Retinal pigment epithelial cell (primary cell): ENCODE data around the gene REPS1.
"Not testable (repeated sequence)": the region's sequence is repeated elsewhere in the genome, so short reads cannot be mapped to it uniquely, and the experiment has no call there.

ENCODE experiments used
- DNase-seq: peaks from one replicate; pipeline ENCODE4 v3.0.0-alpha.2; 2010; ENCODE audit warnings: low read depth
- H3K4me3 ChIP-seq: 2 replicates; pipeline ENCODE4 v1.5.1; 2011; ENCODE audit warnings: mild to moderate bottlenecking, low read length, control low read depth, moderate library complexity
- TF ChIP-seq, protein P1 (sequence below): conservative IDR thresholded peaks from 2 replicates; pipeline ENCODE4 v1.5.1; 2011; ENCODE audit warnings: low read depth, low read length, control low read depth, inconsistent platforms

The REPS1 gene

GRCh38 chr6:139028215-139028657, 40.2 kb upstream of the REPS1 start:
- TF ChIP-seq, protein P1, sequence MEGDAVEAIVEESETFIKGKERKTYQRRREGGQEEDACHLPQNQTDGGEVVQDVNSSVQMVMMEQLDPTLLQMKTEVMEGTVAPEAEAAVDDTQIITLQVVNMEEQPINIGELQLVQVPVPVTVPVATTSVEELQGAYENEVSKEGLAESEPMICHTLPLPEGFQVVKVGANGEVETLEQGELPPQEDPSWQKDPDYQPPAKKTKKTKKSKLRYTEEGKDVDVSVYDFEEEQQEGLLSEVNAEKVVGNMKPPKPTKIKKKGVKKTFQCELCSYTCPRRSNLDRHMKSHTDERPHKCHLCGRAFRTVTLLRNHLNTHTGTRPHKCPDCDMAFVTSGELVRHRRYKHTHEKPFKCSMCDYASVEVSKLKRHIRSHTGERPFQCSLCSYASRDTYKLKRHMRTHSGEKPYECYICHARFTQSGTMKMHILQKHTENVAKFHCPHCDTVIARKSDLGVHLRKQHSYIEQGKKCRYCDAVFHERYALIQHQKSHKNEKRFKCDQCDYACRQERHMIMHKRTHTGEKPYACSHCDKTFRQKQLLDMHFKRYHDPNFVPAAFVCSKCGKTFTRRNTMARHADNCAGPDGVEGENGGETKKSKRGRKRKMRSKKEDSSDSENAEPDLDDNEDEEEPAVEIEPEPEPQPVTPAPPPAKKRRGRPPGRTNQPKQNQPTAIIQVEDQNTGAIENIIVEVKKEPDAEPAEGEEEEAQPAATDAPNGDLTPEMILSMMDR, result no peak
- peak overlapping the region; percentile 89 for H3K4me3 ChIP-seq
- no peak for DNase-seq

DNA sequence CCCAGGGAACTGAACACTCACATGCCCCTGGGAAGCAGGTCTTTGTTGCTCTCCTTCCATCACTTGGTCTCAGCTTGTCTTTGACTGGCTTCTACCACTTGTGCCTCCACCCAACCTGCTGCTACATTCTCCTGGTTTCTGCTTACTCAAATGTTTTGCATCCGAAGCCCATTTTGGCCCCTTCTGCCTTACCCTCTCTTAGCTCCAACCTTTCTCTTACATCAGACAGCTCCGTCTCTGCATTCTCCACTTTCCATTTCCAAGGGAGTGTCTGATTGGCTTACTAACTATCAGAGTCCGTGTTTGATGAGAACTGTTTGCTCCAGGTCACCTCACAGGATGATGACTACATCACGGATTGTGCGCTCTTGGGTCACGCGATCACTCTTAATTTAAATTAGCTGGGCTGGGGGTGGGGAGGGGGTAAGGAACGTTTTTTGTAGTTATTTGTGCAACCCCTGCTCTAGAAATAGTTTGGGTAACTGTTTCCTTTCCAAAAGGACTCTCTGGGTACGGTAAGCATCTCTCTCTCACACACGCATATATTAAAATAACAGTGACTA, 39.6 kb upstream of the REPS1 start:
- DNase-seq, result no peak
- TF ChIP-seq, protein P1, result no peak
- H3K4me3 ChIP-seq, result peak overlapping the region; percentile 89

DNA sequence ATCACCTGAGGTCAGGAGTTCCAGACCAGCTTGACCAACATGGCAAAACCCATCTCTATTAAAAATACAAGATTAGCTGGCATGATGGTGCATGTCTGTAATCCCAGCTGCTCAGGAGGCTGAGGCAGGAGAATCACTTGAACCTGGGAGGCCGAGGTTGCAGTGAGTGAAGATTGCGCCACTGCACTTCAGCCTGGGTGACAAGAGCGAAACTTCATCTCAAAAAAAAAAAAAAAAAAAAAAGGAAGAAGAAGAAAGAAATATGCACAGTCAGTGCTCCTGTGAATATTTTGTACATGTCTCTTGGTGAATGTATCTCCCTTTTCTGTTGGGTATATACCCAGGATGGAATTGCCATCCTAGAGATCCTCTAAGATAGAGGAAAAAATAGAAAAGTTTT, 37.4 kb upstream of the REPS1 start:
- not testable (repeated sequence) for DNase-seq, H3K4me3 ChIP-seq

DNA sequence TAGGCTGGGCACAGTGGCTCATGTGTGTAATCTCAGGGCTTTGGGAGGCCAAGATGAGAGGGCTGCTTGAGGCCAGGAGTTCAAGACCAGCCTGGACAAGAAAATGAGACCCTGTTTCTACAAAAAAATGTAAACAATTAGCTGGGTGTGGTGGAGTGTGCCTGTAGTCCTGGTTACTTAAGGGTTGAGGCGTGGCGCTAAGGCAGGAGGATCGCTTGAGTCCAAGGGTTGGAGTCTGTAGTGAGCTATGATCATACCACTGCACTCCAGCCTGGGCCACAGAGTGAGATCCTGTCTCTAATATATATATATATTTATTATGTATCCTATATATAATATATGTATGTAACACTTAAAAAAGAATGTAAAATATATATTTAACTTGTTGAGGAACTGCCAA, 32.6 kb upstream of the REPS1 start:
- no peak for DNase-seq
- TF ChIP-seq, protein P1, result no peak
- no peak overlapping the region for H3K4me3 ChIP-seq

DNA sequence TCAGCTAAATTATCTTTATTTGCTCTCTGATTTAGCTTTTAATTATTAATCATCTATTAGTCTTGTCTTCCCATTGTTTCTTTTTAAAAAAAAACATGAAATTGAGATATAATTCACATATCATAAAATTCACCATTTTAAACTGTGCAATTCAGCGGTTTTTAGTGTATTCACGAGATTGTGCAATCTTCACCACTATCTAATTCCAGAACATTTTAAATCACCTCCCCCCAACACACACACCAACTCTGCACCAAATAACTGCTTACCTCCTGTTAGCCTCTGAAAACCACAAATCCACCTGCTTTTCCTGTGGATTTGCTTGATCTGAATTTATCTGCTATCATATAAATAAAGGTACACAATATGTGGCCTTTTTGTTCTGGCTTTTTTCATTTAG, 31.7 kb upstream of the REPS1 start:
- no peak overlapping the region for H3K4me3 ChIP-seq
- TF ChIP-seq, protein P1, result no peak
- no peak for DNase-seq

DNA sequence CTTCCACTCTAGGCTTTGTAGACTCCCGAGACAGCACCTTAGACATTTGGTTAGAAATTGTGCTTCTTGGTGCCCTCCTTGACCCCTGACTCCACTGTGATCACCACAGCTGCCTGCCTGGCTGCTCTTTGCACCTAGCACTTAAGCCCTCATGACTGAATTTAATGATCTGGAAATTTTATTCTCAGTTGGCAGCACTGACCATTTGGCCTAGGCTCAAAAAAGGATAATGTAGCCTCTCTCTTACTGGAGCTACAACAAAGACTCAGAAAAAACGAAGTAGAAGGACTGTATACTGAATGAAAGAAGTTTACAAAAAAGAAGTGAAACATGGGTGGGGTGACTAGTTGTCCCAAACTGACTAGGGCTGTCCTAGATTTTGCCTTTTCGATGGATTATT, 29.2 kb upstream of the REPS1 start:
- H3K4me3 ChIP-seq, result no peak overlapping the region
- TF ChIP-seq, protein P1, result no peak
- peak; percentile 78 for DNase-seq

GRCh38 chr6:139016337-139017213, 28.5 kb upstream of the REPS1 start:
- TF ChIP-seq, protein P1, result no peak
- no peak overlapping the region for H3K4me3 ChIP-seq
- no peak for DNase-seq
